ENCODE data around the gene PPM1D.
"Not testable (repeated sequence)": the region's sequence is repeated elsewhere in the genome, so short reads cannot be mapped to it uniquely, and the experiment has no call there.

The PPM1D gene

DNA sequence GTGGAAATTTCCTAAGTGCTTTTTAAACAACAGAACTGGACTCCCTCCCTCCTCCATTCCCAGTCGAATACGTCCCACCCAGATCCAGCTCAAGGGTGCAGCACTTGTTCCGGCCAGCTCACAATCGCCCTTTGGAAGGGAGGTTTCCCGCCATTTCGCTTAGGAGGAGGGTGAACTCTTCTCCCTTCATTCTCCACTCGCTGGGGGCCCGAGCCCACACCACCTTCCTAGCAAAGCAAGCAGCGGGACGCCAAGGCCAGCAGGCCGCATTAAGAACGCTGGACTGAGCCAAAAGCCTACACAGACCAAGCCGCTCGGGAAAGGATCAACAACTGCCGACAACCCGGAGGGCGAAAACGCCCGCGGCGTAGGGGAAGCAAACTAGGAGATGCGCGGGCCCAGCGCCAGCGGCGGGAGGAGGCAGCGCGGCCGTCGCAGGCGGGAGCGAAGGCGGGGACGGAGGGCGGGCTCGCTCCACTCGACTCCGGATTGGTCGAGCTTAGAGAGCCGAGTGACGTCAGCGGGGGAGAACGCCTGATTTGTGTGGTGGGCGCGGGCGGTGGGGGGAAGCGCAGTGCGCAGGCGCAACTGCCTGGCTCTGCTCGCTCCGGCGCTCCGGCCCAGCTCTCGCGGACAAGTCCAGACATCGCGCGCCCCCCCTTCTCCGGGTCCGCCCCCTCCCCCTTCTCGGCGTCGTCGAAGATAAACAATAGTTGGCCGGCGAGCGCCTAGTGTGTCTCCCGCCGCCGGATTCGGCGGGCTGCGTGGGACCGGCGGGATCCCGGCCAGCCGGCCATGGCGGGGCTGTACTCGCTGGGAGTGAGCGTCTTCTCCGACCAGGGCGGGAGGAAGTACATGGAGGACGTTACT lies at the start of gene PPM1D:
PPM1D (plus strand) TSS at position 574 of the 870 bp plus-strand sequence; CDS start at position 796, 222 bp downstream.
- peak; percentile 77 for DNase-seq

DNA sequence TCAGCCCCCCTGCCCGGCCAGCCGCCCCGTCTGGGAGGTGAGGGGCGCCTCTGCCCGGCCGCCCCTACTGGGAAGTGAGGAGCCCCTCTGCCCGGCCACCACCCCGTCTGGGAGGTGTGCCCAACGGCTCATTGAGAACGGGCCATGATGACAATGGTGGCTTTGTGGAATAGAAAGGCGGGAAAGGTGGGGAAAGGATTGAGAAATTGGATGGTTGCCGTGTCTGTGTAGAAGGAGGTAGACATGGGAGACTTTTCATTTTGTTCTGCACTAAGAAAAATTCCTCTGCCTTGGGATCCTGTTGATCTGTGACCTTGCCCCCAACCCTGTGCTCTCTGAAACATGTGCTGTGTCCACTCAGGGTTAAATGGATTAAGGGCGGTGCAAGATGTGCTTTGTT lies 47.7 kb upstream of the PPM1D start:
- DNase-seq, result not testable (repeated sequence)

DNA sequence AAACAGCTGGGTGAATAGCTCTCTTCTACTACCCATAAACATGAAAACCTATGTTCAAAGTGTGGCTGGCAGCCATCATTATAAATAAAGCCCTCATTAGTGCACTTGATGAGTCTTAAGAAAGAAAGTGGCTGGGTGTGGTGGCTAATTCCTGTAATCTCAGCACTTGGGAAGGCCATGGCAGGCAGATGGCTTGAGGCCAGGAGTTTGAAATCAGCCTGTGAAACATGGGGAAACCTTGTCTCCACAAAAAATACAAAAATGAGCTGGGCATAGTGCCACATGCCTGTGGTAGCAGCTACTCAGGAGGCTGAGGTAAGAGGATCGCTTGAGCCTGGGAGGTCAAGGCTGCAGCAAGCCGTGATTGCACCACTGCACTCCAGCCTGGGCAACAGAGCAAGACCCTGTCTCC lies 45.6 kb upstream of the PPM1D start:
- DNase-seq, result no peak

DNA sequence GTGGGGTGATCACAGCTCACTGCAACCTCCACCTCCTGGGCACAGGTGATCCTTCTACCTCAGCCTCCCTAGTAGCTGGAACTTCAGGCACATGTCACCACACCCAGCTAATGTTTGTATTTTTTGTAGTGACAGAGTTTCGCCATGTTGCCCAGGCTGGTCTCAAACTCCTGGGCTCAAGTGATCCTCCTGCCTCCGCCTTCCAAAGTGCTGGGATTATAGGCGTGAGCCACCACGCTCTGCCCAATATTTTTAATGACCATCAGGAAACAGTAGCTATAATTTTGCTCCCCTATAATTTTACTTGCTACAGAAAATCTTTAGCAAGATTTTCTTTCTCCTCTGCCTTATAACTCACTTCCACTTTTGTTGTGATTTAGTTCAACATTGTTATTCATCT lies 44.2 kb upstream of the PPM1D start:
- DNase-seq, result no peak

DNA sequence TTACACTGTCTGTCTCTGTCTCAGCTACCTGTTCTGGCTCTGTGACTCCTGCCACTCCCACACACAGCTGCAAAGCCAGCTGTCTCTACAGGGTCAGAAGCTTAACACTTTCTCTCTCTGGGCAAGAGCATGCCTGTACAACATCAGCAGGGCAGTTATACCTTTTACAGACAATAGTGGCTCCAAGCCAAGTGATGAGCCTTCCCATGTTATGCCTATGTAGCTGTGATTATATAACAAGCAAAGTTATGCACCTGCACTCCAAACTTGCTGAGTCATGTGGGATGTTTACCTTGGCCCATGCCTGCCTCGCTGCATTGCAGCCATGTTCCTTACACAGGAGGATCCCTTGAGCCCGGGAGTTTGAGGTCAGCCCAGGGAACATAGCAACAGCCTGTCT lies 42.2 kb upstream of the PPM1D start:
- no peak for DNase-seq

DNA sequence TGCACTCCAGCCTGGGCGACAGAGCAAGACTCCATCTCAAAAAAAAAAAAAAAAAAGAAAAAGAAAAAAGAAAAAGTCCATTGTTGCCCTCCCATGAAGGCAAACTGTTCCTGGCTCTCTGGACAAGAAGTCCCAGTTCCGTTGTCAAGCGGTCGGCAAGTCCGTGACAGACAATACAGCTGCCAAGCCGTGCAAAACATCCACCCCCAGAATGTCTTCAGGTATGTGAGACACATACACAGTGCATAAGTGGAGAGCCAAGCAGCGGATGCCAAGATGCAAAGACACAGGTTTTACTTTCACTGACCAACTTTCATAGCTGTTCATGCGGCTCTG lies 40.4 kb upstream of the PPM1D start:
- DNase-seq, result no peak

DNA sequence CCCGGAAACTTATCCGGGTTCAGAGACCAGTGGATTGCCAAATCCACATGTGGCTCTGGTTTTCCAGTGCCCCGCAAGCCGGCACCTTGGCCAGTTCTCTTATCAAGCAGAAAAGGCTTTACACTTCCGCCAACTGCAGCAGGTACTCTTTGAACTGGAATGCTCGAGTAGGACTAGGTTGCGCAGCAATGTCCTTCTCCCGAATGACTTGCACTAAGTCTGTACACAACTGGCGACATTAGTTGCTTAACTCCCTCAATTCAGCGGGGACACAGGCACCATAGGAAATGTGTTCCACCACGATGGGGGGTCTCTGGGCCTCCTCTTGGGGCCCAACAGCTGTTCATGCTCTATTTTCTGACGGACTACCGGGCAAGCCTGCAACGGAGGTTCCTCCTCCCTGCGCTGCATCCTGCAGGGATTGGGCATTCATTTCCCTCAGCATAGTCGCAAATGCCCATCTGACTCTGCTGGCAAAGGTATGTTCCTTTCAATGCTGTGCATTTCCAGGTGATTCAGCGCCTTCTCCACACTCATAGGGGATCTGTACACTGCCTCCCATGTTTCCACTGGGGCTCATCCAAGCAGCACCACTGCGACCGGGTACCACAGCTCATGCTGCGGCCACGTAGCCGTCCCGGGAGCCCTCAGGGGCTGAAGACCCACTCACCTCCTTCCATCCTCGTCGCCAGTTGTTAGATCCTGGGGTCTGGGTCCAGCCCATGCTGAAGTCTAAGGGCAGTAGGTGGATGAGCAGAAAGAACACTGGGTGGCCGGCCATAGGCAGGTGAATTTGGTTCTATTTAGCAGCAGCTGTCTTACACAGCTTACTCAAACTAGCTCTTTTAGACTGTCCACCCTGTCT lies 39.8 kb upstream of the PPM1D start:
- DNase-seq, result no peak

DNA sequence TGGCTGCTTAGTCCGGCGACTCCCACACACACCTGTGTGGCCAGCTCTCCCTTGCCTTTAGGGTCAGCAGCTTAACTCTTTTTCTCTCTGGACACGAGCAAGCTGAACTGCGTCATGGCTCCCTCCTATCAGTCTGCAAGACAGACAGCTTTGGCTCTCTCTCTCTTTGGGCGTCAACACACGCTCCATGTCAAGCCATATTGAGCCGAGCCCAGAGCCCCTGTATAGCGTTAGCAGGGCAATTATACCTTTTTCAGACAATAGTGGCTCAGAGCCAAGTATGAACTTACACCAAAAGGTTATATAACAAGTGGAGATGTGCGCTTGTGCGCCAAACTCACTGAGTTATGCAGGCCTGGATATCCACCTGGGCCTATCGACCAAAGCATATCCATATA lies 39.1 kb upstream of the PPM1D start:
- DNase-seq, result no peak

DNA sequence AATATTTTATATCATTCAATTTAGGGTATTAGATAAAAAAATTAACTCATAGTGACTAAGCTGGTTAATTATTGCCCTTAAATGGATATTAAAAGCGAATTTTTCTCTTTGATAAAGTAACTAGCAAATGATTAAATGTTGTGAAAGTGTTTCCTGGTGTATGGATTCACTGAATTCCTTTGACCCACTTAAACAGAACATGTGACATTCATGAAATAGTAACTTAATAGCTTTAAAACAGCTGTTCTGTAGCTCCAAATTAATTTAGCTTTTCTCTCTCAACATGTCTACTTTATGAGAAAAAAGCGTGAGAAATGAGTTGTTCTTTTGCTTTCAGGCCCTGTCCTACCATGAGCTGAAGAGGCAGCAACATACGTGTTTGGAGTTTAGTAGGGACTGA lies 37.6 kb upstream of the PPM1D start:
- no peak for DNase-seq

DNA sequence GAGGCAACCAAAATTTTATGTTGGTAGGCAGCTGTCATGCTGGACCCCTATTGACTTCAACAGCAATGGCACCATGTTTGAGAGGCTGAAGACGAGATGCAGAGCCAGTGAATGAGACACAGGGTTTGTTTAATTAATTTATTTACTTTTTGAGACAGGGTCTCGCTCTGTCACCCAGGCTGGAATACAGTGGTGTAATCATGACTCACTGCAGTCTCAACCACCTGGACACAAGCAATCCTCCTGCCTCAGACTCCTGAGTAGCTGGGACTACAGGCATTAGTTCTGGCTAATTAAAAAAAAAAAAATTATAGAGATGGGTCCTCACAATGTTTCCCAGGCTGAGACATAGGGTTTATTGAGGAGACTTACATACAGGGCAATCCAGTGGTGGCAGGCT lies 36.2 kb upstream of the PPM1D start:
- DNase-seq, result no peak

DNA sequence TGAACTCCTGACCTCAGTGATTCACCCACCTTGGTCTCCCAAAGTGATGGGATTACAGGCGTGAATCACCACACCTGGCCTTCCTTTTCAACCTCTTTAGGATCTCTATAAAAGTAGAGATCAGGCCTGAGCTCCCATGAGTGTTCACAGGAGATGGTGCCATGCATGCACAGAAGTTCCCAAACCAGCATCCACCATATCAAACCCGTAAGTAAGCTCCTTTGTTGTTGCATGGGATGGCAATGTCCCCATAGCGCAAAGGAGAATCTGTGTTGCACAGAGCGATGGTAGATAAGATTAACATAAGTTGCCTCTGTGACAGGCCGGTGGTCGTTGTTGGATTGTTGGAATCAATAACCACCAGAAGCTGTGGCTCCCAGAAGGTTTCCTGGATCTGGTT lies 34.8 kb upstream of the PPM1D start:
- DNase-seq, result no peak

DNA sequence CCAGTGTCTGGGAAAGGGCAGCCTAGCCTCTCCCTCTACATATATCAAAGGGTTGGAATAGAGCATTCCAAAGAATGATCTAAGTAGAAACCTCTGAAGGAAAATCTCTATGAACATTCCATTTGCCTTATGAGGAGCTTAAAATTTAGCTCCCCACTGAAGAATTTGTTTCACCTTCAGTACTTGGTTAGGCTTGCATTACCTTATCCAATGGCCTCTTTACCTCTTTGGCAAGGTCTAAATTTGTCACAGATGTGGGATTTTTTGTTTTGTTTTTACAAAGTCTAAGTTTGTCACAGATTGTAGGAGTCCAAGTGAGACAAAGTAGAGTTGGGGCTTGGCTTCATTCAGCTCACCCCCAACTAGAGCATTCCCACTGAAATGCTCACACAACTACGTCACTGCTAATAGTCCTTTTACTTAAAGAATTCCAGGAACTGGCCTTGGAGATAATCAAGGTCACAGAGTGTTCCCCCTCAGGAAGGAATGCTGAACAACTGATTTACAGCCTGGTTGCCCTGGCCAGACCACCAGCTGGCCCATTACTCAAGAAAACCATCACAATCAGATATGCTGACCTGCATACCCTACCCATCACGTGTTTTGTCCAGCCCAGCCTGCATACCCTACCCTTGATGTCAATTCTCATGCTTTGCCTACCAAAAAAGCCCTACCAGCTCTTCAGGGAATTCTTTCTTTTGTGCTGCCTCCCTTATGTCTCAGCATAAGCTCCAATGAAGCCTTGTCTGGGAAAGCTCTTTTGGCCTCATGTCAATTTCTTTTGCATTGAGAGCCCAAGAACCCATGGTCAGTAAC lies 26.5 kb upstream of the PPM1D start:
- DNase-seq, result no peak

DNA sequence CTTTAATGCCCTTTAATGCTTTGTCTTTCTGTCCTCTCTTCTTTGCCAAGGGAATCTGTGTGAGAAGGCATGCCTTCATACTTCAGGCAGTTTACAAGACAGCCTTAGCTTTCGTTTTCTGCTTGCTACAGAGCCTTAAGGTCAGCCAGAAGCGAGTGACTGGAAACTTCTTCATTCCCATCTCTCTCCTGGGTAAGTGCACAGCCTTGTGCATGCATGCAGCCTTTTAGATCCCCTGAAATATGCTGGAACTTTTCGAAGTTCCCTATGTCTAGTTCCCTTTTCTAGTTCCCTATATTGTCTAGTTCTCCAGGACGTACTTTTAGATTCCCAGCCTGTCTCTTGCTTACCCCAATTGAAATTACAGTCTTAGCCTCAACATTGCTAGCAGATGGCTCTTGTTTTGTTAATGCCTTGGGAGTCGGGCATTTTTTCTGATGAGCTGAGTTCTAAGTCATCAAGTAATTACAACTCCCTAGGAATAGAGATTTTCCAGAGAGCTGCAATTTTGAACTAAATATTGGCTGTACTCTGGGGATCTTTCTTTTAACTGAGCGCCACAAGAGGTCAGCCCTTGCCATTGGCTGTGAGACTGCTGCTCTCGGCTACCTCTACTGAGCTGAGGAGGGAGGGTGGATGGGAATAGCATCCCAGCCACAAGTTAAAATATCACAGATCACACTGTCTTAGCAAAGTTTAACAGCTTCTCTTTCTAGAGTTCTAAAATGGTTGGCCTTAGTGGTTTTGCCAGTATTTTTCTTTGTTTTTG lies 22.7 kb upstream of the PPM1D start:
- no peak for DNase-seq

DNA sequence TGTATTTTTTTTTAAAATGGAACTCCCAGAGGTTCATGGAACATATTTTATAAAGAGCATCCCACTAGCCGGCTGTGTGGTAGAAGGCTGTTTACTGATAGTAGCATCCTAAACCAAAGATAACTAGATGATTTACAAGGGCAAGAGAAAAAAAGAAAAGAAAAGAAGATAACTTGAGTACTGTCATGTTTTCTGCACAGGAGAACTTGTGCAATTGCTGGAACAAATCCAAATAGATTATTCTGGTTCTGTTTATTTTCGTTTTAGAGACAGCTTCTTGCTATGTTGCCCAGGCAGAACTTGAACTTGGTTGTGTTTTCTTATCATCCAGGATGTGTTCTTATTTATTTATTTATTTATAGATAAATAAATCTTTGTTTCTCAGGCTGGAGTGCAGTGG lies 20.9 kb upstream of the PPM1D start:
- DNase-seq, result no peak

DNA sequence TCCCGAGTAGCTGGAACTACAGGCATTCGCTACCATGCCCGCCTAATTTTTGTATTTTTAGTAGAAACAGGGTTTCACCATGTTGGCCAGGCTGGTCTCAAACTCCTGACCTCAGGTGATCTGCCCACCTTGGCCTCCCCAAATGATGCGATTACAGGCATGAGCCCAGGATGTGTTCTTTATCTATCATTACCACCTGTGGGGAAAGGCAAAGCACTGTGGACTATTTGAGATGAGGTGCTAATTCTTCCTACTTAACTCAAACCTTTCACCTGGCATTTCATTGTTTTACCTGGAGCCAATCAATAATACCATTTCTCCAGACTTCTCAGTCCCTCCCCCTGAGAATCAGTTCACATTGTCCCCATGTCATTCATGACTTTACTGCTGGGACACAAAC lies 20.4 kb upstream of the PPM1D start:
- DNase-seq, result no peak

DNA sequence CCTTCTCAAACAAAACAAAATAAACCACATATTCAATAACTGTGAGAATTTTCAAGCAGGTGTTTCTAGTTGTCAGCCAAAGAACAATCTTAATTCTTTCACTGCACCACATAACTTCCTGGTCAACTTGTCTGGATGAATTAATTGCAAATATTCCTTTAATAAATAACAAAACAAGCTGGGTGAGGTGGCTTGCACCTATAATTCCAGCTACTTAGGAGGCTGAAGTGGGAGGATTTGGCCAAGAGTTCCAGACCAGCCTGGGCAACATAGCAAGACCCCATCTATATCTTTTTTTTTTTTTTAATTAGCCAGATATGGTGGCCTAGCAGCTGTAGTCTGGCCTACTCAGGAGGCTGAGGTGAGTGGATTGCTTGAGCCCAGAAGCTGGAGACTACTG lies 17.0 kb upstream of the PPM1D start:
- no peak for DNase-seq

DNA sequence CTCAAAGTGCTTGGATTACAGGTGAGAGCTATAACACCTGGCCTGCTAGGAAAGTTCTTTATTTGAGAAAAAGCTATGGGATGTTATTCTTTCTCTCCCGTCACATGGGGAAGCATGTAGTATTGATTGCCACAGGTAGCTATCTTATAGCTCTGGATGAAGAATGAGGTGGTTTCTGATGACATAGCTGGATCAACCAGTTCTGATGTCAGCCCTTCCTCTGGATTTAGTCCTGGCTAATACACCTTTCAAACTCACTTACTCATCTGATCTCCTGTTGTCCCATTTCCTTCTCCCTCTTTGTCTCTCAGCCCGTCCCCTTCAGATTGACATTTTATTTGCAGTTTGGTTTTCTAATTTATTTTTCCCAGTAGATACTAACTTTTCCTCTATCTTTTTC lies 14.1 kb upstream of the PPM1D start:
- DNase-seq, result no peak

DNA sequence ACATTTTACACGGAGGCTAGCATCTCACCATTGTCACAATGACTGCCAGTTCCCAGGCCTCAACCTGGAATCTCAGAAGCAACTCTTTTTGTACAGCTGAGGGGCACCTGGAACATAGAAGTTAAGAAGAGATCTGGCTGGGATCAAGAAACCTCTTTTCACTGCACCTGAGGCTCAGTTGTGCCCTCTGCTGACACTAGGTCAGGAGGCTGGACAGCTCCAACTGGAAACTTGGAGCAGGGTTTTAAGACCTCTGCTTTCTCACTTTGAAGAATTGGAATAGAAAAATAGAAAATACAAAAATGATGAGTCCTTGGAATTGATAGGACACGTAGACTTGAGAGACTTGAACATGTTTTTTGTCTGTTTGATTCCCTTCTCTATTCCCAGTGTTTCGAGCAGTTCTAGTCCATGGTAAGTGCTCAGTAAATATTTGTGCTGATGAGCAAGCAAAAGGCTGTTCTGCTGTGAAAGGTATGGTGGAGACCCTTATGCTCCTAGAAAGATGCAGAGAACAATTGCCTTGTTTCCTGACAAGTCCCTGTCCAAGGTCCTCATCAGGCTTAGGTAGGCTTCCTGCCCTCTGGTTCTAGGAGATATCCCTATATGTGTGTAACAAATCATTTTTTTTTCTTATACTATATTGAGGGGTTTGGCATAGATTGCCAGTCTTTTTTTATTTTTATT lies 13.6 kb upstream of the PPM1D start:
- no peak for DNase-seq

DNA sequence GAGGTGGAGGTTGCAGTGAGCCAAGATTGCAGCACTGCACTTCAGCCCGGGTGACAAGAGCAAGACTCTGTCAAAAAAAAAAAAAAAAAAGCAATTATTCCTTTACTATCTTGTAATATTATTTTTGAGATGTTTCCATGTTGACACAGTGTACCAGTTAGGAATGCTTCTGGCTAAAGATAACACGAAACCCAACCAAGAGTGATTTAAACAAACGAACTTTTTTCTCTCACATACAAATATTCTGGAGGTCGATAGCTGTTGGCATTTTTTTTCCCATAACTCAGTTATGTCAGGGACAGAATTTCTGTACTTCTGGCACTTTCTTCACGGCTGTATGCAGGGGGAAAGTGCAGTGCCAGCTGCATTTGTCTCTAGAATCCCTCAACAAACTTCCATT lies 9.9 kb upstream of the PPM1D start:
- DNase-seq, result no peak

DNA sequence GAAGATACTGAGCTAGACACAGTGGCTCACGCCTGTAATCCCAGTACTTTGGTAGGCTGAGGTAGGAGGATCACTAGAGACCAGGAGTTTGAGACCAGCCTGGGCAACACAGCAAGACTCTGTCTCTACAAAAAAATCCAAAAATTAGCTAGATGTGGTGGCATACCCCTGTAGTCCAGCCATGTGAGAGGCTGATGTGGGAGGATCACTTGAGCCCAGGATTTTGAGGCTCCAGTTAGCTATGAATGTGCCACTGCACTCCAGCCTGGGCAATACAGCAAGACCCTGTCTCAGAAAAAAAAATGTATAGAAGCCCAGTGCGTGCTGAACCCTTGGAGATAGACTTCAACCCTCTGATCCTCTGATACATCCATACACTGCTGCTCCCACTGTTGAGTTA lies 7.2 kb upstream of the PPM1D start:
- DNase-seq, result no peak

DNA sequence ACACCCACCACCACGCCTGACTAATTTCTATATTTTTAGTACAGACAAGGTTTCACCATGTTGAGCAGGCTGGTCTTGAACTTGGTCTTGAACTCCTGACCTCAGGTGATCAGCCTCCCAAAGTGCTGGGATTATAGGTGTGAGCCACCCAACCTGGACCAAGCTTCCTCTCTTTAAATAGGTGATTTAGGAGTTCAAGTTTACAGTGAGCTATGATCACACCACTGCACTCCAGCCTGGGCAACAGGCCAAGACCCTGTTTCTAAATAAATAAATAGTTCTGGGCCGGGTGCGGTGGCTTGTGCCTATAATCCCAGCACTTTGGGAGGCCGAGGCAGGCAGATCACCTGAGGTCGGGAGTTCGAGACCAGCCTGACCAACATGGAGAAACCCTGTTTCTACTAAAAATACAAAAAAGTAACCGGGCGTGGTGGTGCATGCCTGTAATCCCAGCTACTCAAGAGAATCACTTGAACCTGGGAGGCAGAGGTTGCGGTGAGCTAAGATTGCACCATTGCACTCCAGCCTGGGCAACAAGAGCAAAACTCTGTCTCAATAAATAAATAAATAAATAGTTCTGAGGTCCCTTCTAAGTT lies 6.5 kb upstream of the PPM1D start:
- DNase-seq, result not testable (repeated sequence)

DNA sequence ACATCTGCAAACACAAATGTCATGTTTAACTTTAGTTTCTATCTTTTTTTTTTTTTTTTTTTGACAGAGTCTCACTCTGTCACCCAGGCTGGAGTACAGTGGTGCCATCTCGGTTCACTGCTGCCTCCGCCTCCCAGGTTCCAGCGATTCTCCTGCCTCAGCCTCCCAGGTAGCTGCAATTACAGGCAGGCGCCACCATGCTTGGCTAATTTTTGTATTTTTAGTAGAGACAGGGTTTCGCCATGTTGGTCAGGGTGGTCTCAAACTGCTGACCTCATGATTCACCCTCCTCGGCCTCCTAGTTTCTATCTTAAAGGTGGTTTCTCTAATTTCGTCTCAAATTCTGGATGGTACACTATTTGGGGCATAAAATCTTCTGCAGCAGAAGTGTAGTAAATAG lies 5.8 kb upstream of the PPM1D start:
- not testable (repeated sequence) for DNase-seq
